Measurements from ENCODE around the gene SRGAP2C. TPM values are rescaled to one million over a fixed set of nuclear protein-coding genes. Genes with fewer than 3 reads are reported as not detected.
"Not testable (repeated sequence)": the region's sequence is repeated elsewhere in the genome, so short reads cannot be mapped to it uniquely, and the experiment has no call there.

Gene SRGAP2C
- total RNA-seq, 1 experiment from 2014 or later: 49.9 TPM

- intact Hi-C loops (cut with micrococcal nuclease; ENCODE audit: unreplicated experiment); H3K4me1 ChIP-seq (replicated peaks; ENCODE audit: insufficient read depth); H3K9me2 ChIP-seq (ENCODE audit: insufficient read depth); H3K36me3 ChIP-seq (ENCODE audit: low read depth); CTCF ChIA-PET; POLR2A ChIA-PET (ENCODE audit: unreplicated experiment); DNase-seq; H3F3A ChIP-seq (ENCODE audit: insufficient read depth, low read depth); H3K79me2 ChIP-seq (ENCODE audit: low read depth); H3K27me3 ChIP-seq (ENCODE audit: insufficient read depth, low read depth); BruUV-seq (replicated peaks); H4K20me1 ChIP-seq (ENCODE audit: insufficient read depth): not testable (repeated sequence)
- Histone ChIP-seq H2AFZ (peak overlapping the region; percentile 92; the same call in 1 of the 2 replicates), H3K27ac (peak overlapping the region; percentile 72), H3K9me3 (ENCODE audit: insufficient read depth, low read depth) (peaks cover 18% of the 10 kb centered on the region; the same call in 1 of the 2 replicates), H3K4me2 (peak overlapping the region; percentile 84), H3K4me3 (peak overlapping the region; percentile 74)
Observed at GRCh38 chr1:121400541-121401310, 216.0 kb downstream of the SRGAP2C start.

- H3K4me3 ChIP-seq: peak overlapping the region; percentile 74
- H4K20me1 ChIP-seq (ENCODE audit: insufficient read depth); H3K9me2 ChIP-seq (ENCODE audit: insufficient read depth); CTCF ChIA-PET; H3F3A ChIP-seq (ENCODE audit: insufficient read depth, low read depth); intact Hi-C loops (cut with micrococcal nuclease; ENCODE audit: unreplicated experiment); POLR2A ChIA-PET (ENCODE audit: unreplicated experiment); H3K79me2 ChIP-seq (ENCODE audit: low read depth); BruUV-seq (replicated peaks); H3K27me3 ChIP-seq (ENCODE audit: insufficient read depth, low read depth); H3K4me1 ChIP-seq (replicated peaks; ENCODE audit: insufficient read depth); H3K36me3 ChIP-seq (ENCODE audit: low read depth): not testable (repeated sequence)
- H3K4me2 ChIP-seq: peak overlapping the region; percentile 84
- DNase-seq: peak in 1 of 2 experiments; percentile 50
- peak overlapping the region; percentile 92 for H2AFZ ChIP-seq
- peaks cover 18% of the 10 kb centered on the region; the same call in 1 of the 2 replicates for H3K9me3 ChIP-seq (ENCODE audit: insufficient read depth, low read depth)
- peak overlapping the region; percentile 72 for H3K27ac ChIP-seq
Observed at GRCh38 chr1:121401375-121401955, 216.7 kb downstream of the SRGAP2C start.

GRCh38 chr1:121403254-121403653 lies 218.5 kb downstream of the SRGAP2C start:
- CTCF ChIA-PET; intact Hi-C loops (cut with micrococcal nuclease; ENCODE audit: unreplicated experiment); BruUV-seq (replicated peaks): not testable (repeated sequence)

GRCh38 chr1:121408354-121408753 lies 223.6 kb downstream of the SRGAP2C start:
- Histone ChIP-seq H3K9me2 (ENCODE audit: insufficient read depth) (no peaks in the 10 kb centered on the region), H3K27me3 (ENCODE audit: insufficient read depth, low read depth) (no peaks in the 10 kb centered on the region), H3K27ac (no peak overlapping the region), H3K4me3 (no peak overlapping the region), H3K36me3 (ENCODE audit: low read depth) (no peaks in the 10 kb centered on the region), H3K79me2 (ENCODE audit: low read depth) (no peaks in the 10 kb centered on the region), H3K4me2 (no peak overlapping the region), H2AFZ (no peak overlapping the region), H3K9me3 (ENCODE audit: insufficient read depth, low read depth) (peaks cover under 1% of the 10 kb centered on the region), H3F3A (ENCODE audit: insufficient read depth, low read depth) (no peaks in the 10 kb centered on the region), H4K20me1 (ENCODE audit: insufficient read depth) (no peaks in the 10 kb centered on the region), H3K4me1 (replicated peaks; ENCODE audit: insufficient read depth) (no peaks in the 10 kb centered on the region)
- intact Hi-C loops (cut with micrococcal nuclease; ENCODE audit: unreplicated experiment): no loop called here
- ChIA-PET POLR2A (ENCODE audit: unreplicated experiment) (no interaction called here), CTCF (no interaction called here)
- no TSS peak for BruUV-seq (replicated peaks)
- peak in 1 of 2 experiments; percentile 12 for DNase-seq
- TF ChIP-seq CTCF (conservative IDR thresholded peaks at IDR 0.05) (no peak), EZH2 (IDR thresholded peaks at IDR 0.05; ENCODE audit: low read depth) (no peak)

More at GRCh38 chr1:121403254-121403653, 218.5 kb downstream of the SRGAP2C start:
- H3K4me3 ChIP-seq; H3K4me1 ChIP-seq (replicated peaks; ENCODE audit: insufficient read depth); H3K4me2 ChIP-seq; H3F3A ChIP-seq (ENCODE audit: insufficient read depth, low read depth); H3K27me3 ChIP-seq (ENCODE audit: insufficient read depth, low read depth); H3K79me2 ChIP-seq (ENCODE audit: low read depth); H3K27ac ChIP-seq; H3K9me2 ChIP-seq (ENCODE audit: insufficient read depth); DNase-seq; H3K36me3 ChIP-seq (ENCODE audit: low read depth); POLR2A ChIA-PET (ENCODE audit: unreplicated experiment); H2AFZ ChIP-seq; H4K20me1 ChIP-seq (ENCODE audit: insufficient read depth): not testable (repeated sequence)
- peaks cover 18% of the 10 kb centered on the region for H3K9me3 ChIP-seq (ENCODE audit: insufficient read depth, low read depth)

Measured in PC-9 (cell line).